Measurements from ENCODE around the gene STXBP6.

STXBP6 gene

DNA sequence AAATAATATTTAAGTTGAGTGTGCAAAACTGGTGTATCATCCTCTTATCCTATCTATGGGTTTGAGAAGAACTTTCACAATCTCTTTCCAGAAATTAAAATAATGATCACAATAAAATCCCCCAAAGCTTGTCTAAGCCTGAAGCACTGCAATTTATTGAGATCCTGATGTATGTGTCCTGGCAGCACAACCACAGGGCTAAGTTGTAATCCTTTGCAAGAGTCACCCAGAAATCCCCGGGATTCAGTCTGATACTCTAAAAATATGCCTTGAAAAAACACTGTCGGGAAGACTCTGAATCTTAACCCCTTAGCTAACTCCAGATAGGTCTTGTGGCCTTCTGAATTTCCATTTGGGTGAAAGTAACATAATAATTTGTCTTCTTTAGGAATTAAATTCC lies 40.3 kb upstream of the STXBP6 start:
- TF ChIP-seq, protein P1, sequence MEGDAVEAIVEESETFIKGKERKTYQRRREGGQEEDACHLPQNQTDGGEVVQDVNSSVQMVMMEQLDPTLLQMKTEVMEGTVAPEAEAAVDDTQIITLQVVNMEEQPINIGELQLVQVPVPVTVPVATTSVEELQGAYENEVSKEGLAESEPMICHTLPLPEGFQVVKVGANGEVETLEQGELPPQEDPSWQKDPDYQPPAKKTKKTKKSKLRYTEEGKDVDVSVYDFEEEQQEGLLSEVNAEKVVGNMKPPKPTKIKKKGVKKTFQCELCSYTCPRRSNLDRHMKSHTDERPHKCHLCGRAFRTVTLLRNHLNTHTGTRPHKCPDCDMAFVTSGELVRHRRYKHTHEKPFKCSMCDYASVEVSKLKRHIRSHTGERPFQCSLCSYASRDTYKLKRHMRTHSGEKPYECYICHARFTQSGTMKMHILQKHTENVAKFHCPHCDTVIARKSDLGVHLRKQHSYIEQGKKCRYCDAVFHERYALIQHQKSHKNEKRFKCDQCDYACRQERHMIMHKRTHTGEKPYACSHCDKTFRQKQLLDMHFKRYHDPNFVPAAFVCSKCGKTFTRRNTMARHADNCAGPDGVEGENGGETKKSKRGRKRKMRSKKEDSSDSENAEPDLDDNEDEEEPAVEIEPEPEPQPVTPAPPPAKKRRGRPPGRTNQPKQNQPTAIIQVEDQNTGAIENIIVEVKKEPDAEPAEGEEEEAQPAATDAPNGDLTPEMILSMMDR (IDR thresholded peaks at IDR 0.05; ENCODE audit: borderline replicate concordance, insufficient read depth, low read depth, low read length), result no peak
- H3K4me3 ChIP-seq (ENCODE audit: low read depth, low read length), result no peak overlapping the region

DNA sequence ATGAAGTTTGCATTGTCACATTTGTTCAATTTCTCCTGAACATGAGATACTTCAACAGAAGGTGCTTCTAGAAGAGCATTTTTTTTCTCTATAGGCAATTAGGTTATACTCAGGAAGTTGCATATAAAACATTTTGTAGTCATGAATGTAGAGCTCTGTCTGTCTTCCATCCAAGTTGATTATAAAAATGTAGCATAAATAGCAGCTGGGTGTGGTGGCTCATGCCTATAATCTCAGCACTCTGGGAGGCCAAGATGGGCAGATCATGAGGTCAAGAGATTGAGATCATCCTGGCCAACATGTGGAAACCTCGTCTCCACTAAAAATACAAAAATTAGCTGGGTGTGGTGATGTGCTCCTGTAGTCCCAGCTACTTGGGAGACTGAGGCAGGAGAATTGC lies 39.5 kb upstream of the STXBP6 start:
- TF ChIP-seq, protein P1 (IDR thresholded peaks at IDR 0.05; ENCODE audit: borderline replicate concordance, insufficient read depth, low read depth, low read length), result no peak
- H3K4me3 ChIP-seq (ENCODE audit: low read depth, low read length), result no peak overlapping the region

DNA sequence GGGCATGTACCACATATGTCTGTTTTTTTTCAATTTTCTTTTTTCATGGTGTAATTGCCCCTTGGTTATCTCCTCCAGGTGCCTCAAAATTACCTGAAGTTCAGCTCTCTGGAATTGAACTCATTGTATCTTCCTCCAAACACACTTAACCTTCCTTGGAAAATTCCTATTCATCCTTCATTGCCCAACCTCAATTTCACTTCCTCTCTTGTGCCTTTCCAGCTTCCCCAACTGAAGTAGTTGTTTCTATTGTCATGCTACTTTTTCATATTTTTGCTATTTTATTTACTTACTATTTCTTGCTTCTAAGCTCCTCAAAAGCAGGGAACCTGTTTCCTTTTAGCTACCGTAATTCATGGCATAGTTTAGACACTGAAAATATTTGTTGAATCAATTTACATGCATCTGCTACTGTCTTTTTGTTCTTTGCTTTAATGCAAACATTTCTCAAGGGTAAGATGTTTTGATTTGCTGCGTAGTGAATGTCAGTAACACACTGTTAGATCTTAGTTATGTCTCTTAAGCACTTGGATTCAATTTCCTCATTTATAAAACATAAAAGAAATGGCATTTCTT lies 37.0 kb upstream of the STXBP6 start:
- TF ChIP-seq, protein P1 (IDR thresholded peaks at IDR 0.05; ENCODE audit: borderline replicate concordance, insufficient read depth, low read depth, low read length), result no peak
- H3K4me3 ChIP-seq (ENCODE audit: low read depth, low read length), result no peak overlapping the region

DNA sequence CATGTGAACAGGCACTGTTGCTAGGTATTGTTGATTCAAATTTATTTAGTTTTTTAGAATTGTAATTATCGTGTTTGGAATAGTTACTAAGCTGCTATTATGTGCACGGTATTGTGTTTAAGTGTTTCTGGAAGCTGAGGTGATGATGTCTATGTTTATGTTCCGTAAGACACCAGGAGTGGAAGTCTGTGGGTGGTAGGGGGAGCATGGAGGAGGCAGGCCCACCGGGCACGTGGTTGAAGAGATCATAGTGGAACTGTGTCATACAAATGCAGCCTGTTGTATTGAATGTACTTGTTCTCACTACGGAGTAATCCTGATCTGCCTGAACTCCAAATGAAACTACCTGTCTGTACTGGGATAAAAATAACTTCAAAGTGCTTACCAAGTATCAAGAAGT lies 36.1 kb upstream of the STXBP6 start:
- H3K4me3 ChIP-seq (ENCODE audit: low read depth, low read length), result no peak overlapping the region
- TF ChIP-seq, protein P1 (IDR thresholded peaks at IDR 0.05; ENCODE audit: borderline replicate concordance, insufficient read depth, low read depth, low read length), result no peak

DNA sequence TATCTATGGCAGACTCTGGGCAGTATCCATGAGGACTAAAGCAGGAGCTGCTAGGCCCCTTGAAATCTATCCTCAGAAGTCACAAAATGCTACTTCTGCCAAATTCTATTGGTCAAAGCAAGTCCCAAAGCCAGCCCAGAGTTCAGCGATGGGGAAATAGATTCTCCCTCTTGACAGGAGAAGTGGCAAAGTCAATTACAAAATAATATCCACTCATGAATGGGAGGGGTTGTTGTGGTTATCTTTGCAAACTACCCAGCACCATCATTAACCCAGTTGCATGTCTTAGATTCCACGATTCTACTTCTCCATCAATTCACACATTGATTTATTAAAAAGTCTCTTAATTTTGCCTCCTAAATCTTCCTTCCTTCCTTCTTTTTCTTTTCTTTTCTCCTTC lies 30.7 kb upstream of the STXBP6 start:
- no peak overlapping the region for H3K4me3 ChIP-seq (ENCODE audit: low read depth, low read length)
- TF ChIP-seq, protein P1 (IDR thresholded peaks at IDR 0.05; ENCODE audit: borderline replicate concordance, insufficient read depth, low read depth, low read length), result no peak

DNA sequence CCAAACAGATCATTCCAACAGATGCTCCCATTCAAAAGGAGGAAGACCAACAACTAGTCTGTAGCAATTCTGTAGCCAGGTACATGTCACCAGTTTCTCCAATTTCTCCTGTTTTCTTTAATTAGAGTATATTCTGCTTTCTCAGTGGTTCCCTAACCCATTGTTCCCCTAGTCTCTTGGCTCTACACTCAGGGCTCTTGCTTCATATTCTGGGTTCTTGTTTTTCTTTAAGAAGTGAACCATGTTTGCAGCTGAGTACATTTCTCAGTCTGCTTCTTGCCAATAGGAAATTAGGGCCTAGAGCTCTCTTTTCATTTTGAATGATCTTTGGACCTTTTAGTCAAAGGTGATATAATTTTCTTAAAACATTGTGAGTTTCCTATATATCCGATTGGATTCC lies 29.4 kb upstream of the STXBP6 start:
- H3K4me3 ChIP-seq (ENCODE audit: low read depth, low read length), result no peak overlapping the region
- TF ChIP-seq, protein P1 (IDR thresholded peaks at IDR 0.05; ENCODE audit: borderline replicate concordance, insufficient read depth, low read depth, low read length), result no peak

DNA sequence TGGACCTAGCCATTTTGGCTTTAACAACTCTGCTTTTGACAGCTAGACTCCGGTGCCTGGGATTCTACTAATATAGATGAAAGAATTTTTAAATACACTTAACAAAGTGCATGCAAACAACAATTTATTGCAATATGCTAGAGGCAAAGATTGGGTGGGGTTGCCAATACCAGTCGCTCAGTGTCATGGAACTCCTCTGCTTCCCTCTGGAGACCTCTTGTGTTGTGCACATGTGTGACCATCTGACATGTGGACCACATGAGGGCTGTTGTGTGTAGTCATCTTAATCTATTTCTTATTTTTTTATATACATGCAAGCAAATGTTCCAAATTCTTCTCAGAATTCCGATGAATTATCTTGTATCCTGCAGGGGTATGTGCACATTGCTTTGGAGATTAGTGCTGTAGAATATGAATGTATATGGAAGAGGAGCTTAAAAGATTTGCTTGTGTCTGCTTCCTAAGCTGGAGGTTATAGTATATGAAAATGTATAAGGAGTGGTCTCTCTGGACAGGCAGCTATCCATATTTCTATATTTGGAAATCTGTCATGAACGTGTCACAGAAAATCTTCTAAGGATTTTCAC lies 24.2 kb upstream of the STXBP6 start:
- TF ChIP-seq, protein P1 (IDR thresholded peaks at IDR 0.05; ENCODE audit: borderline replicate concordance, insufficient read depth, low read depth, low read length), result no peak

More for the DNA sequence above, 24.2 kb upstream of the STXBP6 start:
- H3K4me3 ChIP-seq (ENCODE audit: low read depth, low read length), result no peak overlapping the region

Data from GM12875 (cell line).